CD4-positive, alpha-beta T cell treated with Interleukin-6 for 4 hours (primary cell): ENCODE data around the gene SOHLH2.

Experiments
- DNase-seq: peaks from one replicate; pipeline ENCODE4 v3.0.0-alpha.2; 2020; ENCODE audit warnings: mixed read lengths

The SOHLH2 gene

DNA sequence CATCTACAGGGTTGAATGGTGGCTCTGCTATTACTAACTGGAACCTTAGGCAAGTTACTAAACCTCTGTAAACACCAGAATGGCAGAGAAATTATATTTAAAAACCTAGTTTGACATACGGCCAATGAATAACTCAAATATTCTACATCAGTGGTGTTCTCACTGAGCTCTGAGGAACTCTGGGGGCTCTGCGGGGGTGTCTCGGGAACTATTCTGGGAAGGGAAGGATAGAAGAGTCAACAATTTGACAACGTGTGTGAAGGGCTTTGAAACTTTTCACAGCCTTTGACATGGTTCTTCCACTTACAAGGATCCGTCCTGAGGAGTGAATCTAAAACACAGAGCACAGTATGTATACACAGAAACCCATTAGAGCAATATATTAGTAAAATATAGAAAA, 38.7 kb downstream of the SOHLH2 start:
- DNase-seq = no peak

DNA sequence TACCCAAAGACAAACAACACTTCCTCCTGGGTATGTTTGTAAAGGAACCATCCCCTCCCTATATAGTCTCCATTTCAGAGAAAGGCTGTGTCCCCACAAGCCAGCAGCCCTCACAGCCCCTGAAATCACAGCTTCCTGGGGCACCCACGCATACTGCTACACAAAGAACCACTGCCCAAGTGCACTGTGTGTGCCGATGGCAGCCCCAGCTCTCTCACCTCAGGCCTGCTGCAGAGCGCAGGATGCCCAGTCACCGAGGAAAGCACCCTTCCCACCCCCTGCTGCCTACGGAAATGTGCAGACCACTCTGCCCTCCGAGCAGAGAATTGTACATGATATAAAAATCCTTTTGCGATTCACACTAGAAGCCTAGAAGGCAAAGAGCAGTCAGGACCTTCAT, 39.4 kb downstream of the SOHLH2 start:
- no peak for DNase-seq

DNA sequence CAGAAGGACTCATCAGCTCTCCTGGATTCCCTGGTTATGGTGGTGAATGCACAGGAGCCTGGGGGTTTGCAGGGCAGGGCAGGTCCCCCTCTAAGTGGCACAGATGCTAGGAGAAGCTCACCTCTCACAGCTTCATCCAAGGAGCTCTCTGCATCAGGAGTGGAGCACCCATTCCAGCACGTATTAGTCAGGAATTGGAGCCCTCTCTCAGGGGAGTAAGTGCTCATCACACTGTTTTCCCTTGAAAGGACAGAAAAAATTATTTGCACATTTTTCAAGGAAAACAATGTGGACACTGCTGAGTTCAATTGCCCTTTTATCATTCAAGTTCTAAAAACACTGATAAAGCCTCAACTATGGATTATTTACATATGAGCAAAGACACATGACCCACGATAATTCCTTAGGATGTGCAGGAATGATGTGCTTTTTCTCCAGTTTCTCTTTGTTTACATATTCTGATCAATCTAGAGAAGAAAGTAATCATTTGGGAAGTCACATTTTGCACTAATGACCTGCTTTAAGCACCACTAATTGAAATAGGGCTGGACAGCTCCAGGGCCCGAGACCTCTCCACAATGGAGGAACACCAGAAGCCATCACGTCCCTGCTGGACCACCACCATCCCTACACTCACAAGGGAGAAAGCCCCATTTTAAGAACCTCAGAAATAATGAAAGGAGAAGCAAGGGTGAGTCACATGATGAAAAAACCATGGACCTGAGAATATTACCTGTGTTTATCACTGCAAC, 40.6 kb downstream of the SOHLH2 start:
- DNase-seq = no peak

DNA sequence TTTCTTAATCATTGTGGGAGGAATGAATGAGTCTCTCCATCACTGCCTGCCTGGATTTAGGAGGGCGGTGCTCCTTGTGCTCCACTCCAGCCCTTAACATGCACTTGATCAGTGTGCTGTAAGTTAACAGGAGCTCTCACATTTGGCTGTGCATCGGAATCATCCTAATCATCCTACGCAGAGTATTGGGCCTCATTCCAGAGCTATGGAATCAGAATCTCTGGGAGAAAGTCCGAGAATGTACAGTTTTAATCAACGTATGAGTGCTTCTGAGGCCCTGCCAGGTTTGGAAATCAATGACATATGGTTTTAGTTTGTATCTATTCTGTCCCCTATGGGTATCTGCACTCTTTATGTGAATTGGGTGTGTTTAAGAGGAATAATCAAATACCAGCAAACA, 48.3 kb downstream of the SOHLH2 start:
- DNase-seq = no peak

DNA sequence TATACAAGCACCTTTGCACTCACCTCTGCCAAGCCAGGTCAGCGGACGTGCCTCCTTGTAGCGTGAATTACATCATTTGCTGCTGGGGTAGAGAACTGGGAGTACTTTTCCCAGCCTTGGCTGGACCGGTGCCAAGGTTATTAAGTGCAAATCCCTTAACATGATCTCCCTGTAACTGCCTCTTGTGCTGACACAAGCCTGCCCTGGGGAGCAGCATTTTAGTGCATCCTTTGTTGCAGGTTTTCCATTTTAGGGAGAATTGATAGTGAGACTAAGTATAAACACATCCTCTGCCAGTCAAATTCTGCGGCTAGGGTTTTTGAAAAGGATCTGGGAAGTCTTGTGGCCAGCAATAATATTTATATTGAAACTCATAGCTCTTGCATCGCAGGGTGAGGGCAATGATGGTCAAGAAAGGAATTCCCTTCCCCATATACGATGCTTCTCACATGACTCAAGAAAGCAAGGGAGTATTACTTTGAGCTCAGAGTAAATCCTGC, 50.5 kb downstream of the SOHLH2 start:
- no peak for DNase-seq

DNA sequence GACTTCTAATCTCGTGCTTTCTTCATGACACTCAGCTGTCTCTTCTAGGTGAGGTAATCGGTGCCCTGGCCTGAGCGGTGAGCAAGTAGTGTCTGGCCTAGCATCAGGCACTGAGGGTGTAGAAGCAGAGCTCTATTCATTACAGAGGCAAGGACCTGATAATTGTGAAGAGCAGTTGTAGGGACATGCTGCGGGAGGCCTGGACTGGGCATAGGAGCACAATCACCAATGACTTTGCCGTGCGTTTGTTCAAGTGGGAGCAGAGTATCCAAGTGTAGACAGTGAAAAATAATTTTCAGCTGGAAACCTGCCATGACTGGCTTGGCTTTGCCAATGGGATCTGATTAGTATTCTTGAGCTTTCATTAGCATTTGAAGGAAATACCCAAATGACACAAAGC, 51.1 kb downstream of the SOHLH2 start:
- no peak for DNase-seq

DNA sequence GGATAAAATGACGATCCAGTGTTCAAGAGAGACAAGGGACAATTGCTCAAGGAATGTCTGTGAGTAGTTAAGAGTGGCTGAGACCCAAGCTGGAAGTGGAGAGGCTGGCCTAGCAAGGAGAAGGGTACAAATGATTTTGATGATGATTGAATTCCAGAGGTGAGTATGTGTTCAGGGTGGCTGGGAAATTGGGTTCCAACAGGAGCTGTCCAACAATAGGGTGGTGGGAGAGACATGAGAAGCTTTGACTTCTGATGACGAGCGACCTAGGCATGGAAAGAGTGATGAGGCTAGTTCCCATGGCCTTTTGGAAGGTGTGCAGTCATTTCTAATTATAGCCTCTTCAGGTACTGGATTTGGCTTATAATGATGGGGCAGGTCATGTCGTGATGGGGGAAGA, 54.1 kb downstream of the SOHLH2 start:
- no peak for DNase-seq

DNA sequence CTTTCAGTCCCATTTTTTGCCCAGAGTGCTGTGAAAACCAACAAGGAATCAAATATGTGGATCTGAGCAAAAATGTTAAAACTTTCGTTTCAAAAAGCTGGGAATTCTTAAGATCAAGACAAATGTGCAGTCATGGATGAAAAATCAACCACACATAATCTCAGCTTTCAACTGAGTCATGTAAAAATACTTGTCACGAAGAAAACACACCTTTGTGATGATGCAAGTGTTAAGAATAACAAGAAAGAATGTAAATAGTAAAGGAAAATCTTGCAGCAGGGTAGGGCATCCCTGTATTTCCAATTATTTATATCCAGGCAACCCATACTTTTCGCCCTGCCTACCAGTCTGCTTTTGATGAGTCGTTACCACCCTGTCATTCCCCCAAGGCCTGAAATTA, 55.7 kb downstream of the SOHLH2 start:
- no peak for DNase-seq

DNA sequence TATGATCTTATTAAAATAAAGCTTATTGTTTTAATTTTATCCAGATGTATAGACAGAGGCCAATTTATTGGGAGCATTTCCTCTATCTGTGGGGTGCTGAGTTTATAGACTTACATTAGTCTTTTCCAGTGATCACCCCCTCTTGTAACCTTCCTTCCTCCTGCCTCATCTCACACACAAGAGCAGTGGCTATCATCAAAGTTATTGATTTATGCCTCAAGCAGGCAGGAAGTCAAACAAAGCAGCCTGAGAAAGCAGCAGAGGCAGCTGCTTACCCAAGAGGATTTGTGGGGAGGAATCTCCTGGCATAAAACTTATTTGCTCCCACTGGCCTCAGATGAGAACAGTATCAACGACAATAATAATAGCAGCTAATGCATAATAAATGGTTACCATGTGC, 56.9 kb downstream of the SOHLH2 start:
- no peak for DNase-seq

DNA sequence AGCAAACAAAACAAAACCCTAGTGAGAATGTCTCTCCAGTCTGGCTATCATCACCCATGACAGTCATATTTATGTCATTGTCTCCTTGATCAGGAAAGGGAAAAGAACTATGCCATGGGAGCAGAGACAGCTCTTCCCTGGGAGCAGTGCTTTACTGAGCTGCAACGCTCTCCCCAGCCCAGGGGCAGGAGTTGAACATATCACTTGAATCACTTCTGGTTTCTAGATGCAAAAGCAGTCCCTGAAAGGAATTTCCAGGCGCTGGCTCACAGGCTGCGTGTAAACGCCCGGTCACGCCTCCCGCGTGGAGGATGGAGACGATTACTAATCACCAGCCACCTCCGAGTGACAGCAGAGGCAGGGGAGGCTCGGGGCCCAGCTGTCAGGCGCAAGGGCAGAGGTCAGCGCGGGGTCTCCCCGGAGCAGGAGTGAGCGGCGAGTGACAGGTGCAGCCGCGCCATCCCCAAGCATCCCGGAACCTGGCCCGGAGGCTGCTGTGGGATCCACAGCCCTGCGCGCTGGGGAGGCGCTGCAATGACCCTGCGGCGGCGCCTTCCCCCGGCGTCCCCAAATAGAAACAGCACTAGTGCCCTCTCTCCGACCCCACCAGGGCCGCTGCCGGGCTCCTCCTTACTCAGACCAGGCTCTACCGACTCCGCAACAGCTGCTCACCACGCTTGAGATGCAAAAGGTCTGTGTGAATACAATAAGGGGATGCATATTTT, 59.6 kb downstream of the SOHLH2 start:
- no peak for DNase-seq

DNA sequence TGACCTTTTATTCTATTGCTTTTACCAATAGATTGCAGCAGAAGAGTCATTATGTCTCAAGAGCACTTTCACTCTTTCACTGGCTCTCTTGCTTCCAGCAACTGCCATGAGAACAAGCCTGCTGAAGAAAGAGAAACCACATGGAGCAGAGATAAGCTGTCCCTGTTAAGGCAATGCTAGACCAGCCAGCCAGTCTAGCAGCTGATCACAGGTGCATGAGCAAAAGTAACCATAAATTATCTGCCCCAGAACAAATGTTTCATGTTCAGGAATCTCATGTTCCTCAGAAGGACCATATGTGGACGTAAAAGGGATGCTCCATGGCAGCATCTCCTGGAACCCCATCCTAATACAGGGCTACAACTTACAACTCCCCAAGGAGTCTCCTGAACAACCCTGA, 62.8 kb downstream of the SOHLH2 start:
- no peak for DNase-seq

DNA sequence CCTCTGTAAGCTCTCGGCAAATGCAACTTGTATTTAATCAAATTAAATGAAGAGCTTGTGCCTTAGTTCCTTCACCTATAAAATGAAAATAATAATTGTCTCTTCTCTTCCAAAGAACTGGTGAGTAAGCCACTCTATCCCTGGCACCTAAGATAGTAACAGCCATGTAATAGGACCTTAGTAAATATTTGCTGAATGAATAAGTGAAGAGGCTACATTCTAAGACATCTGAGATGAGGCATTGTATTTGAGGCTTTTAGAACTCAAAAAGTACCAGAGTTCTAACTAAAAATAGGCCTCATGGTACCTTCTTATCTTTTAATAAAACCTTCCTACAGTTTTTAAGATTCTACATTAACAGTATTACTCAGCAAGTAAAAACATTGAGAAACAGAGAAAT, 65.9 kb downstream of the SOHLH2 start:
- DNase-seq = no peak

DNA sequence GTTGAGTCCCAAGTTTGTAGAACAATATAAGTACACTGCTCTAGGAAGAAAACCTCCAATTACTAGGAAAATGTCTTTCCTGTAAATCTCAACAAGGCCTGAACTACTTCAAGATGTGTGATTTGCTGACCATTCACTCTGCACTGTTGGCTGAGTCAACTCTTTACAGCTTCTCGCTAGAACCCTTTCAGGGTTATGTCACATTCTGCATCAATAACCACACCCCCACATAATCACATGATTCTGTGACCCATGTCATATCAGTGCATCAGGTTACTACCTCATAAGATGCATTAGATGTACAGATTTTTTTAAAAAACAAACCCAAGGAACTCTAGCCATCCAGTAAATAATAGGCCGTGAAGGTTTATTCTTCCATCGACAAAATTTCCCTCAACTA, 67.0 kb downstream of the SOHLH2 start:
- DNase-seq = no peak

DNA sequence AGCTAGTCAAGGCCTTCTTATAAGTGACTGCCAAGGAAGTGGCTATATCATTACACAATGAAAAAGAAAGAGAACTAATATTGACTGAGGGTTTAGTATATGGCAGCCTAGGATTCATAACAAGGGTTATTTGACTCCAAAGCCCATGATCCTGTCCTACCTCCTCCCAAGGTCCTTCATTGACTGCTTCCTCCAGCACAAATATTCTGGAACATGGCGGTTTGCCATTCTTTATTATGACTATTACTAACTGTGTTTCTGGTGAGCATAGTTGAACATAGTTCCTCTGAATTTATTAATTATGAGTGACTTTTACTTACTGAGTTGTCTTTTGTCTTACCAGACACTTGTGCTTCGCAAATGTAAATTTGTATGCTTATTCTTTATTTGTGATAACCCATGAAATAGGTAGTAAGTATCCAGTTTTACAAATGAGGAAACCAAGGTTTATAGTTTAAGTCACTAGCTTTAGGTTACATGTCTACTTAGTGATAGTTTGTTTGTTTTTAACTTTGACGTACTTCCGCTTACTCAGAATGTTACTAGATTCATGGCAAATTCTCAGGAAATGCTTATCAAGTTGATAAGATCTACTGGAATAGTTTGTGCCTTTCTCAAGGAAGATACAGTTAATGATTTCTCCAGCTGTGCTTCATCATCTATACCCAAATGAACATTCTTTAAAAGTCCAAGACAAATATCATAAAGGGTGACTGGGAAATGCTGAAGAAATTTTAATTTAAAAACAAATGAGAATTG, 67.7 kb downstream of the SOHLH2 start:
- DNase-seq = no peak

DNA sequence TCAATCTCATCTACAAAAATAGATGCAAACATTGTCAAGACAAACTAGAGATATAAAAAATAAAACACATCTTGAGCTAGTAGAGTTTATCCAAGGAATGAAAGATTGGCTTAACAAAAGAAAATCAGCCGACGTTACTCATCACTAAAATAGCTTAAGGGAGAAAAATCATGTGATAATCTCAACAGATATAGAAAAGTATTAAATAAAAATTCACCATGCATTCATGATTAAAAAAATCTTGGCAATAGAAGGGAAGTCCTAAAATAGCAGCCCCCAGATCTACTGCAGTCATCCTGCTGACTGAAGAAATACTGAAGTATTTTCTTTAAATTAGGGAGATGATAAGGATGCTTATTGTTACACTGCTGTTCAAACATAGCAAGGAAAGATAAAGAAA, 70.6 kb downstream of the SOHLH2 start:
- no peak for DNase-seq

DNA sequence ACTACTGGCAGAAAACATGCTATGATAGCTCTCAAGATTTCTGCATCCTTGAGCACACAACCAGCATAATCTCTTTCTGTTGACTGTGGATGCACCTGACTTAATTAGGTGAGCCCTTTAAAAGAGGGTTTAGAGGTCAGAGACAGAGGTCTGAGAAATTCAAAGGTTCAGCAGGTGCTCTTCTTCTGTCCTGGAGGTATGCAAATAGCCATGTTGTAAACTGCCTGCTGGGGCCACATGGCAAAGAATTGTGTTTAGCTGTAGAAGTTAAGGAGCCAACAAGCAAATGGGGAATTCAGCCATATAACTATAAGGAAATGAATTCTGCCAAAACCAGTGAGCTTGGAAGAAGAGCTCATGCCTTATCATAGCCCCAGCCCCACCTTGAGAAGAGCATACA, 71.6 kb downstream of the SOHLH2 start:
- no peak for DNase-seq

DNA sequence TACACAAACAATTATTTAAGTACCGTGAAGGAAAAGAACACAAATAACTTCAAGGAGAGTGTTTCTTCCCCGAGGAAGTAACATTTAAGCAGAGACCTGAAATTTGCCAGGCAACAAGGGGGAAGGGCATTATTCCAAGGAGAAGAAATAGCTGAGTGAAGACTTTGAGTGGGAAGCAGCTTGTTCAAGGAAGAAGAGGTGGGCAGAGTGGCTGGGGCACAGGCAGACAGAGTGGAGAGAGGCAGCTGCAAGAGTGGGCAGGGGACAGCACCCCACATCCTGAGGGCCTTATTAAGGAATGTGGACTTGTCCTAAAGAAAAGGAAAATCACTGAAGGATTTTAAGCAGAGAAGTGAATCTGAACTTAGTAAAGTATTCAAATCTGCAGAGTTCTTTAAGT, 78.5 kb downstream of the SOHLH2 start:
- no peak for DNase-seq

DNA sequence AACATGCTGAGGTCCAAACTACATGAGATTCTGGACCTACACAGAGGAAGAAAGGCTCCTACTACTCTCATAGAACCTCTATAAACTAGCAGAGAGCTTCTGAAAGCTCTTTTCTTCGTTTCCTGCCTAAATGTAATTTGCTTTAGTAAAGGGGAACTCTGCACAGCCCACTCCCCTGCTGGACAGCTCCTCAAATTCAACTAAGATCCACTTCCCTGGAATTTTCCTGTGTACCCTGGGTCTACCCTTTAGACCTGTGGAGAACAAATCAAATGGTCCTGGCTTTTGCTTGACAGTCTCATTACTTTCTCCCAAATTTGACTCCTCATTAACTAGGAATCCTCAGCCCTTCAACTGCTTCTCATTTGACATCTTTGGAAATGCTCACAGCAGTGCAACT, 79.7 kb downstream of the SOHLH2 start:
- no peak for DNase-seq

DNA sequence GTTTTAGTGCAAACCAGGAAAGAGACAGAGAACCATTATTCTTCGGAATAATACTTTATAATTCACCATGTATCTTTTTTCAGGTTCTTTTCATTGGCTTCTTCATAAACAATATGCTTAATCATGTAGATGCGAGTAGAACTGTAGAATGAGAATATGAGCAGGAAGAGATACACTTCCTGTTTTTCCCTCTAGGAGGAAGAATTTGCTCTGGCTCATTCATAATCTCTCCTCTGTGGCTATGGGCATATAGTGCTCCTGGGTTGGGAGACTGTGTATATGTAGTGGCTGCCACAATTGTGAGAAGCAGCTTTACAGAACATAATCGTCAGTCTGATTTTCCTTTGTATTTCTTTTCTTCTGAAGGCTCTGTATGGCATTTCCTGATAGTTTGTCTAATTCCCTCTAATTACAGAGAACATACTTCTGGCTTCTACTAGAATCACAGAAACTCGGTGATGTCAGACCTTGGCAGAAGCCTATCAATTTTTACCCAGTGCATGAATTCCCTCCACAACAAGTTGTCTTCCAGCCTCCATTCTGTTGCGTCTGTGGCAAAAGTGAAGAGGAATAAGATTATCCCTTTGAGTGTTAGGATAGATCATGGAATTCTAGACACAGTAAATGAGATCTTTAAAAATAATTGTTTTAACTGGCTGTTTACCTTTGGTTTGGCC, 80.3 kb downstream of the SOHLH2 start:
- no peak for DNase-seq

DNA sequence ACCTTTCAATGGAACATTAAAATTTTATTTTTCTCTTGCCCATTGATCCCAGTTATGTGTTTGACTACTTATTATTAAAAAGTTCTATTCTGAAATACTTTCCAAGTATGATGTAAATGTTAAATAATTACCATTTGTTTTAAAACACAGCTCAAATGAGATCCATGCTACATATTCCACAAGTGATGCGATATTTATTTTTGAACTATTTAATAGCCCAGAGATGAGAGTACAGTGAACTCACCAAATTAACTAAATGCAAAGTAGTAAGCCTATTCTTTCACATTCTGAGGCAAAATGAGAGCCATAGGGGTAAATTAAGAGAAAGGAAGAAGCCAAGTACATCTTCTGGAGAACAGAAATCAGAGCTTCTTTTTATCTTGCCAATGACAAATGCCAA, 82.0 kb downstream of the SOHLH2 start:
- no peak for DNase-seq

DNA sequence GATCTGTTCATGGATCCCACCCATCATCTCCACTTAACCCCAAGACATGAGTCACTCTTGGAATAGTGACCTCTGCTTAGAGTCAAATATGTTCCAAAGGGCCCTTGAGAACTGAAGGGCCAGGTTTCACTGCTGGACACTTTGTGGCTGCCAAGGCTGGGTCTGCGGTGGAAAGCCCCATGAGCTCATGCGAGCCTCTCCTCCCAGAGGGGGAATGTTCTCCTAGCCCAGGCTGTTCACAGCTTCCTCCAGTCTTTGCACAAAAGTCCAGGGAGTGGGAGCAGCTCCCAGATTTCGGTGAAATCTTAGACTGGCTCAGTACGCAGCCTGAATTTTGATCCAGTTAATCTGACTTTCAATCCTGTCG, 82.4 kb downstream of the SOHLH2 start:
- no peak for DNase-seq

DNA sequence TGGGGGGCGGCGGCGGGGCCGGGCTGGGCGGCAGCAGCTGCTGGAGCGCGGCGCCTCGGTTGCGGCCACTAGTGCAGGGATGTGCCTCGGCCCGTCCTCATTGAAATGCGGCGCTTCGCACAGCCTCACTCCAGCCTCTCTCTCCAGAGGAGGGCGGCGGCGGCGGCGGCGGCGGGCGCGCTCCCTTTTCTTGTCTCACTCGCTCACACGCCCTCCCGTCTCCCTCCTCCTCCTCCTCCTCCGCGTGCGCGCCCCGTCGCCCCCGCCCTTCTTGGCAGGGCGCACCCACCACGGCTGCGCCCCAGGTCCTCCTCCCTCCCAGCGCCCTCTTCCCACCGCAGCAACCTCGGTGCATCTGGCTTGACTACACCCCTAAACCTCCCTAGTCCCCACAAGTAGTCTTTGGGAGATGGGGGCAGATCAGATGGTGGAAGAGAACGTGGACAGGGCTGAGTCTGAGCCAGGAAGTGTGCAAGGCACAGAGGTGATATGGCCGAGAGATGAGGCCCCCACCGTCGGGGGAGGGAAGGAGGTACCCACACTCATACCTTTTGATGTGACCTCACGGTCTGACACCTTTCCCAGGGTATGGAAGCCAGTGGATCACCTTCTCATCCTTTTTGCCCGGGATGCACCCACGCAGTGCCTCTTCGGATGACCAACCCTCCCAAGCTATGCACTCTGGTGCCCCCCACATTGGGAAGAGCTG, 83.0 kb downstream of the SOHLH2 start, which contains the start of gene DCLK1:
Gene DCLK1 (minus strand): TSS at position 161 of the 709 bp plus-strand sequence.
- no peak for DNase-seq
